ENCODE measurements around the gene DLG2. TPM values are rescaled to one million over a fixed set of nuclear protein-coding genes. Genes with fewer than 3 reads are reported as not detected.

The DLG2 gene
- total RNA-seq, 4 donors from 2014 or later: 2.9 to 30.2 (median 22.6) TPM

DNA sequence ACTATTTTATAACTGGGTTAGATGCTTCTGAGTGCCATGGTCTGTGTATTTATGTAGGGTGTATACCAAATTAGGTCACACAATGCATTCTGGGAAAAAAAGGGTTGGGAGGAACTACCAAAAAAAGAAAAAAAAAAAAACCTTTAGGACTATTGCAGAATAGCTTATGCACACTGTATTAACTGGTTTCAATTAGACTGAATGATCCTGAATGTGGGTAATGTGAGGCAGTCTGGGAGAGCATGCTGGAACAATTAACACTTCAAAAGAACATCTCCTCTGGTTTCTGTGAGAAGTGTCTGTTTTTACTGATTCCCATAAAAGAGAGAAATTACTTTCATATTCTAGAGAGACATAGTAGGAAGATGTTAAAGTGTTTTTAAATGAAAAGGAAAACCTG, 521.3 kb downstream of the DLG2 start:
- TF ChIP-seq, protein P1, sequence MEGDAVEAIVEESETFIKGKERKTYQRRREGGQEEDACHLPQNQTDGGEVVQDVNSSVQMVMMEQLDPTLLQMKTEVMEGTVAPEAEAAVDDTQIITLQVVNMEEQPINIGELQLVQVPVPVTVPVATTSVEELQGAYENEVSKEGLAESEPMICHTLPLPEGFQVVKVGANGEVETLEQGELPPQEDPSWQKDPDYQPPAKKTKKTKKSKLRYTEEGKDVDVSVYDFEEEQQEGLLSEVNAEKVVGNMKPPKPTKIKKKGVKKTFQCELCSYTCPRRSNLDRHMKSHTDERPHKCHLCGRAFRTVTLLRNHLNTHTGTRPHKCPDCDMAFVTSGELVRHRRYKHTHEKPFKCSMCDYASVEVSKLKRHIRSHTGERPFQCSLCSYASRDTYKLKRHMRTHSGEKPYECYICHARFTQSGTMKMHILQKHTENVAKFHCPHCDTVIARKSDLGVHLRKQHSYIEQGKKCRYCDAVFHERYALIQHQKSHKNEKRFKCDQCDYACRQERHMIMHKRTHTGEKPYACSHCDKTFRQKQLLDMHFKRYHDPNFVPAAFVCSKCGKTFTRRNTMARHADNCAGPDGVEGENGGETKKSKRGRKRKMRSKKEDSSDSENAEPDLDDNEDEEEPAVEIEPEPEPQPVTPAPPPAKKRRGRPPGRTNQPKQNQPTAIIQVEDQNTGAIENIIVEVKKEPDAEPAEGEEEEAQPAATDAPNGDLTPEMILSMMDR (IDR thresholded peaks at IDR 0.05): no peak
- H3K4me1 ChIP-seq: no peaks in the 10 kb centered on the region
- DNase-seq: no peak
- H3K9me3 ChIP-seq: peaks cover 0 to 5% of the 10 kb centered on the region in 2 donors
- intact Hi-C loops (cut with DNase I; ENCODE audit: low total_unique reads): no loop called here
- no peaks in the 10 kb centered on the region for H3K36me3 ChIP-seq
- H3K27me3 ChIP-seq: no peaks in the 10 kb centered on the region
- H3K4me3 ChIP-seq: no peak overlapping the region
- H3K27ac ChIP-seq: no peak overlapping the region

DNA sequence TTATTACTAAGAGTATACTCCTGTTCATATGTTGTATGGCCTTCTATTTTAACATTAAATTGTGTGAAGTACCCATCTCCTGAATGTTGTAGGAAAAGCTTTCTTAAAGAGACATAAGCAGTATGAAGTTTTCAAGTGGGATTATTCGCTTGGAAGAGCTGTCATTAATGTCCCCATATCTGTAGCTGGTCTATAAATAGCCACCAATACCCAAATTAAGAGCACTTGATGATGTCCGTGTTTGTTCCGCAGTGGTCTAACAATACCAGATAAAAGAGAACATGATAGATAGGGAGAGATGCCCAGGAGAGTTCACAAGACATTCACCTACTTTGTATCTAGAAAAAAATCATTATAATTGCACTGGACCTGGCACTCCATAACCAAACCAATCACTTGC, 527.6 kb downstream of the DLG2 start:
- no peak for TF ChIP-seq POLR2A (IDR thresholded peaks at IDR 0.05)
- TF ChIP-seq, protein P1 (IDR thresholded peaks at IDR 0.05): no peak
- H3K27ac ChIP-seq: no peak overlapping the region
- DNase-seq: no peak
- no peaks in the 10 kb centered on the region for H3K4me1 ChIP-seq
- H3K4me3 ChIP-seq: no peak overlapping the region
- no peaks in the 10 kb centered on the region for H3K27me3 ChIP-seq
- H3K36me3 ChIP-seq: no peaks in the 10 kb centered on the region
- intact Hi-C loops (cut with DNase I; ENCODE audit: low total_unique reads): no loop called here
- peaks cover 0 to 5% of the 10 kb centered on the region in 2 donors for H3K9me3 ChIP-seq

DNA sequence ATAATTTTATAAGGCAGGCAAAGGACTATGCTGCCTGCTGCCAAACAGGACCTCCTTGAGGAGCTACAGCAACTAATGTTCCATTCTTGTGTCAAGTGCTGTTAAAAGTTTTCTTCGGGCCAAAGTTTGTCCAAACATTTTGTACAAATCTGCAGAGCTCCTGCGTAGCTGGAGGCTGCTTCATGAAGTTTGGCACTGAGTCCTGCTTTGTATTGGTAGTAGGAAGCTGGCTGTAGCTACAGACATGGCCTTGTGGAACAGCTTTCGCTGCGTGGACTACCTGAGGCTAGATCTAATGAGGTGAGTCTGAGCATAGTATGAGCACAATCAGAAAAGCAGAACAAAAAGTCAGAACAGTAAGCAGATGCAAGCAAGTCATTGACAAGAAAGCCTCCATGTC, 528.1 kb downstream of the DLG2 start:
- H3K4me3 ChIP-seq: no peak overlapping the region
- TF ChIP-seq POLR2A (IDR thresholded peaks at IDR 0.05): no peak
- TF ChIP-seq, protein P1 (IDR thresholded peaks at IDR 0.05): no peak
- no peaks in the 10 kb centered on the region for H3K4me1 ChIP-seq
- intact Hi-C loops (cut with DNase I; ENCODE audit: low total_unique reads): no loop called here
- no peak overlapping the region for H3K27ac ChIP-seq
- H3K27me3 ChIP-seq: no peaks in the 10 kb centered on the region
- DNase-seq: no peak
- H3K36me3 ChIP-seq: no peaks in the 10 kb centered on the region
- H3K9me3 ChIP-seq: peaks cover 0 to 5% of the 10 kb centered on the region in 2 donors

DNA sequence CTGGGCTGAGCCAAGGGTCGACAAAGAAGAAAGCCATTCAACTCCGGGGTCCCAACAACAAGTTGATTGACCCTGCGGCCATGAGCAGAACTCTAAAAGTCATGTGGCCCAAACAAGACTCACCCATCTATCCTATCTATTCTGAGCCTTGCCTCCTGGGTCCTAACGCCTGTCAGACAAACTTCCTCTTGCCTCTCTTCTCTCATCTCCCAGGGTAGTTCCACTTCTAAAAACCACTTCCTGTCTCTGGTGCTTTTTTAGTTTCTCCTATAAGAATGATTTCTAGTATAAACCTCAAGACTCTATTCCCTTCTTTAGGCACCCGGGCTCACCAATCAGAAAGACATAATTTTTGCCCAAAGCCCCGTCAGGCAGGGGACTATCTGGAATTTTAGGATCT, 530.2 kb downstream of the DLG2 start:
- Histone ChIP-seq H3K27me3 (no peaks in the 10 kb centered on the region), H3K4me1 (no peaks in the 10 kb centered on the region), H3K4me3 (no peak overlapping the region), H3K27ac (no peak overlapping the region), H3K36me3 (no peaks in the 10 kb centered on the region), H3K9me3 (no peaks in the 10 kb centered on the region)
- DNase-seq: no peak
- intact Hi-C loops (cut with DNase I; ENCODE audit: low total_unique reads): no loop called here
- TF ChIP-seq POLR2A (IDR thresholded peaks at IDR 0.05): no peak
- TF ChIP-seq, protein P1 (IDR thresholded peaks at IDR 0.05): no peak

DNA sequence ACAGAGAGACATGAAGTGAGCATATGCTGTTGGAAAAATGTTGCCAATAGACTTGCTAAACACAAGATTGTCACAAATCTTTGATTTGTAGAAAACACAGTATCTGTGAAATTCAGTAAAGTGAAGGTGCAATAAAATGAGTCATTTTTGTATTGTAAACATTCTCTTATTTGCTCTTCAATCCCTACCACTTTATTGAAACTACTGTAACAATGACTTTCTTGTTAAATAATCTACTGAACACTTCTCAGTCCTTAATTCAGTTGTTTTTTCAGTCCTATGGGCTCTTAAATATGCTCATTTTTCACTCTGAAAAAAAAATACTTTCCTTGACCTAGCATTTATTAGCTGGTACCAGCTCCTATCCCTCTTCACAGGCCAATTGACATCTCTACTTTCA, 531.9 kb downstream of the DLG2 start:
- Histone ChIP-seq H3K4me3 (no peak overlapping the region), H3K4me1 (no peaks in the 10 kb centered on the region), H3K27ac (no peak overlapping the region), H3K27me3 (no peaks in the 10 kb centered on the region), H3K36me3 (no peaks in the 10 kb centered on the region), H3K9me3 (no peaks in the 10 kb centered on the region)
- TF ChIP-seq, protein P1 (IDR thresholded peaks at IDR 0.05): no peak
- TF ChIP-seq POLR2A (IDR thresholded peaks at IDR 0.05): no peak
- no peak for DNase-seq
- intact Hi-C loops (cut with DNase I; ENCODE audit: low total_unique reads): no loop called here

All from uterus (tissue), 4 donors.